ENCODE results near the gene PNRC2.

The PNRC2 gene

GRCh38 chr1:23923592-23924499, 35.8 kb upstream of the PNRC2 start:
- H2AFZ ChIP-seq (ENCODE audit: low read length): no peak overlapping the region
- H3K27me3 ChIP-seq (replicated peaks; ENCODE audit: insufficient read depth, low read length): no peaks in the 10 kb centered on the region
- no peak overlapping the region for H3K9ac ChIP-seq (ENCODE audit: low read length)
- no peak overlapping the region for H3K4me3 ChIP-seq (ENCODE audit: low read length)
- no peaks in the 10 kb centered on the region for H3K9me3 ChIP-seq (replicated peaks; ENCODE audit: insufficient read depth, low read length)
- no peak for TF ChIP-seq EZH2phosphoT487 (IDR thresholded peaks at IDR 0.05; ENCODE audit: low read length)
- H3K4me2 ChIP-seq (ENCODE audit: low read depth, low read length): no peak overlapping the region
- H3K9me2 ChIP-seq (replicated peaks; ENCODE audit: insufficient read depth, low read length): no peaks in the 10 kb centered on the region
- H4K20me1 ChIP-seq (ENCODE audit: insufficient read depth, low read length): no peaks in the 10 kb centered on the region
- H3K27ac ChIP-seq (ENCODE audit: low read length): no peak overlapping the region
- no peaks in the 10 kb centered on the region for H3K36me3 ChIP-seq (replicated peaks; ENCODE audit: insufficient read depth, low read length)
- no peaks in the 10 kb centered on the region for H3K79me2 ChIP-seq (ENCODE audit: low read length)
- no peaks in the 10 kb centered on the region for H3F3A ChIP-seq (ENCODE audit: insufficient read depth, low read length)
- DNase-seq: no peak
- peaks cover 12% of the 10 kb centered on the region for H3K4me1 ChIP-seq (ENCODE audit: low read length)

GRCh38 chr1:23924601-23925000, 35.0 kb upstream of the PNRC2 start:
- Histone ChIP-seq H3K9me2 (replicated peaks; ENCODE audit: insufficient read depth, low read length) (no peaks in the 10 kb centered on the region), H3K9ac (ENCODE audit: low read length) (no peak overlapping the region), H3K36me3 (replicated peaks; ENCODE audit: insufficient read depth, low read length) (no peaks in the 10 kb centered on the region), H3K4me1 (ENCODE audit: low read length) (peaks cover 11% of the 10 kb centered on the region), H3K79me2 (ENCODE audit: low read length) (no peaks in the 10 kb centered on the region), H3K27ac (ENCODE audit: low read length) (no peak overlapping the region), H3K9me3 (replicated peaks; ENCODE audit: insufficient read depth, low read length) (no peaks in the 10 kb centered on the region), H4K20me1 (ENCODE audit: insufficient read depth, low read length) (no peaks in the 10 kb centered on the region), H3F3A (ENCODE audit: insufficient read depth, low read length) (no peaks in the 10 kb centered on the region), H2AFZ (ENCODE audit: low read length) (no peak overlapping the region), H3K4me3 (ENCODE audit: low read length) (no peak overlapping the region), H3K4me2 (ENCODE audit: low read depth, low read length) (no peak overlapping the region), H3K27me3 (replicated peaks; ENCODE audit: insufficient read depth, low read length) (no peaks in the 10 kb centered on the region)
- TF ChIP-seq EZH2 (optimal IDR thresholded peaks at IDR 0.05; ENCODE audit: low read depth, low read length): no peak
- no peak for TF ChIP-seq EZH2phosphoT487 (IDR thresholded peaks at IDR 0.05; ENCODE audit: low read length)
- TF ChIP-seq CTCF (IDR thresholded peaks at IDR 0.05; ENCODE audit: low read length): no peak
- DNase-seq: no peak

- TF ChIP-seq CTCF (IDR thresholded peaks at IDR 0.05; ENCODE audit: low read length) (no peak), EZH2phosphoT487 (IDR thresholded peaks at IDR 0.05; ENCODE audit: low read length) (no peak), EZH2 (optimal IDR thresholded peaks at IDR 0.05; ENCODE audit: low read depth, low read length) (no peak)
Measured at GRCh38 chr1:23925279-23925678, 34.3 kb upstream of the PNRC2 start.

GRCh38 chr1:23927097-23927496, 32.5 kb upstream of the PNRC2 start:
- Histone ChIP-seq H3K36me3 (replicated peaks; ENCODE audit: insufficient read depth, low read length) (no peaks in the 10 kb centered on the region), H3K27ac (ENCODE audit: low read length) (no peak overlapping the region), H3F3A (ENCODE audit: insufficient read depth, low read length) (no peaks in the 10 kb centered on the region), H3K4me3 (ENCODE audit: low read length) (no peak overlapping the region), H3K9me2 (replicated peaks; ENCODE audit: insufficient read depth, low read length) (no peaks in the 10 kb centered on the region), H3K79me2 (ENCODE audit: low read length) (no peaks in the 10 kb centered on the region), H2AFZ (ENCODE audit: low read length) (no peak overlapping the region), H3K4me2 (ENCODE audit: low read depth, low read length) (no peak overlapping the region), H4K20me1 (ENCODE audit: insufficient read depth, low read length) (no peaks in the 10 kb centered on the region), H3K9ac (ENCODE audit: low read length) (no peak overlapping the region), H3K4me1 (ENCODE audit: low read length) (no peaks in the 10 kb centered on the region), H3K27me3 (replicated peaks; ENCODE audit: insufficient read depth, low read length) (no peaks in the 10 kb centered on the region), H3K9me3 (replicated peaks; ENCODE audit: insufficient read depth, low read length) (no peaks in the 10 kb centered on the region)
- TF ChIP-seq CTCF (IDR thresholded peaks at IDR 0.05; ENCODE audit: low read length) (no peak), EZH2phosphoT487 (IDR thresholded peaks at IDR 0.05; ENCODE audit: low read length) (no peak), EZH2 (optimal IDR thresholded peaks at IDR 0.05; ENCODE audit: low read depth, low read length) (no peak)
- DNase-seq: no peak

More at GRCh38 chr1:23925279-23925678, 34.3 kb upstream of the PNRC2 start:
- H3K27me3 ChIP-seq (replicated peaks; ENCODE audit: insufficient read depth, low read length): no peaks in the 10 kb centered on the region
- H3K9ac ChIP-seq (ENCODE audit: low read length): no peak overlapping the region
- H3K4me1 ChIP-seq (ENCODE audit: low read length): peaks cover 7% of the 10 kb centered on the region
- no peaks in the 10 kb centered on the region for H3F3A ChIP-seq (ENCODE audit: insufficient read depth, low read length)
- DNase-seq: no peak
- no peaks in the 10 kb centered on the region for H3K9me2 ChIP-seq (replicated peaks; ENCODE audit: insufficient read depth, low read length)
- H4K20me1 ChIP-seq (ENCODE audit: insufficient read depth, low read length): no peaks in the 10 kb centered on the region
- H2AFZ ChIP-seq (ENCODE audit: low read length): no peak overlapping the region
- no peak overlapping the region for H3K4me3 ChIP-seq (ENCODE audit: low read length)
- H3K4me2 ChIP-seq (ENCODE audit: low read depth, low read length): no peak overlapping the region
- no peaks in the 10 kb centered on the region for H3K36me3 ChIP-seq (replicated peaks; ENCODE audit: insufficient read depth, low read length)
- no peaks in the 10 kb centered on the region for H3K79me2 ChIP-seq (ENCODE audit: low read length)
- H3K9me3 ChIP-seq (replicated peaks; ENCODE audit: insufficient read depth, low read length): no peaks in the 10 kb centered on the region
- H3K27ac ChIP-seq (ENCODE audit: low read length): no peak overlapping the region

Data from MM.1S (cell line).